HCT116 (cell line): ENCODE data around the gene PKHD1. TPM values are rescaled to one million over a fixed set of nuclear protein-coding genes. Genes with fewer than 3 reads are reported as not detected.

Experiments
- ATAC-seq: fragments of 200-7000 bp; cut with Tn5 transposase; 2 replicates; pipeline ENCODE4 v1.9.1; 2020; ENCODE audit warnings: mild to moderate bottlenecking, moderate library complexity
- BruUV-seq: library from RNA; stranded (reverse); fragments of 400-500 nt; replicated peaks from 2 replicates; lab custom pipeline; 2021; lab: Mats Ljungman, UMichigan
- CTCF ChIA-PET: fragments of 300-600 bp; sonication (Branson Sonifier 250); formaldehyde crosslinking; loops from one replicate; lab custom pipeline; 2021; ENCODE audit warnings: antibody characterized with exemption; lab: Charles Lee
- POLR2A ChIA-PET: fragments of 300-600, 350-600 bp; sonication (Branson Sonifier 250); formaldehyde crosslinking; loops from one replicate; lab custom pipeline; 2021; ENCODE audit warnings: antibody characterized with exemption; lab: Charles Lee
- RAD21 ChIA-PET, 2 experiments: fragments of 300-600 bp; sonication (Branson Sonifier 250); formaldehyde crosslinking; loops; one replicate each; lab custom pipeline; 2023; ENCODE audit warnings: low total read pairs in 2 of 2; ENCODE audit not compliant: uncharacterized antibody in 2 of 2, unreplicated experiment in 2 of 2, low non-redundant PET in 1 of 2; lab: Charles Lee
- DNase-seq: peaks from one replicate; pipeline ENCODE4 v3.0.0-alpha.2; 2010; ENCODE audit warnings: low read depth, low spot score
- H2AFZ ChIP-seq: fragments of 200-600 bp; shearing (Covaris generic), sonication (generic); 2 replicates; pipeline ENCODE4 v1.6.1; 2017; ENCODE audit warnings: low read depth, mixed run types, mixed read lengths, antibody characterized with exemption, low read length; ENCODE audit not compliant: poor library complexity, severe bottlenecking
- H3K27ac ChIP-seq: 2 replicates; pipeline ENCODE4 v1.5.1; 2012; ENCODE audit warnings: low read depth, low read length
- H3K27me3 ChIP-seq: fragments of 200-600 bp; sonication (generic); 2 replicates; pipeline ENCODE4 v1.6.1; 2016; ENCODE audit warnings: mixed run types, low read length, mixed read lengths; ENCODE audit not compliant: insufficient read depth
- H3K36me3 ChIP-seq, 2 experiments: fragments of 200-500 bp in 1 of 2; fragments of 200-600 bp in 1 of 2; sonication (Bioruptor generic) in 1 of 2; sonication (generic) in 1 of 2; 2 replicates each; pipeline versions ENCODE4 v1.5.1 to v1.6.1; 2014 to 2016; ENCODE audit warnings: low read length in 2 of 2, inconsistent platforms in 1 of 2, mixed read lengths in 1 of 2, mixed run types in 1 of 2; ENCODE audit not compliant: insufficient read depth in 2 of 2, control insufficient read depth in 1 of 2
- H3K4me1 ChIP-seq, 2 experiments: fragments of 200-600 bp in 1 of 2; sonication (generic) in 1 of 2; 2 replicates each; pipeline versions ENCODE4 v1.5.1 to v1.6.1; 2012 to 2017; ENCODE audit warnings: low read length in 2 of 2, inconsistent platforms in 1 of 2, mild to moderate bottlenecking in 1 of 2, mixed read lengths in 1 of 2, mixed run types in 1 of 2, moderate library complexity in 1 of 2; ENCODE audit not compliant: insufficient read depth in 2 of 2, control insufficient read depth in 1 of 2
- H3K4me2 ChIP-seq: fragments of 200-600 bp; sonication (generic); 2 replicates; pipeline ENCODE4 v1.6.1; 2017; ENCODE audit warnings: mixed run types, low read length, mixed read lengths
- H3K4me3 ChIP-seq, 2 experiments: fragments of 200-600 bp in 1 of 2; sonication (generic) in 1 of 2; replicated peaks in 1 of 2; 2 replicates each; pipeline ENCODE4 v1.5.1; 2011 to 2016; ENCODE audit warnings: low read length in 2 of 2, control low read depth in 1 of 2, low read depth in 1 of 2, mild to moderate bottlenecking in 1 of 2, mixed read lengths in 1 of 2, mixed run types in 1 of 2
- H3K79me2 ChIP-seq: fragments of 200-600 bp; sonication (generic); 2 replicates; pipeline ENCODE4 v1.6.1; 2017; ENCODE audit warnings: mild to moderate bottlenecking, mixed run types, low read length, moderate library complexity, mixed read lengths; ENCODE audit not compliant: insufficient read depth
- H3K9ac ChIP-seq: fragments of 200-600 bp; sonication (generic); 2 replicates; pipeline ENCODE4 v1.6.1; 2016; ENCODE audit warnings: low read length, mixed read lengths
- H3K9me2 ChIP-seq: fragments of 200-600 bp; sonication (generic), shearing (Covaris generic); 2 replicates; pipeline ENCODE4 v1.6.1; 2017; ENCODE audit warnings: mixed run types, mild to moderate bottlenecking, moderate library complexity; ENCODE audit not compliant: insufficient read depth
- H3K9me3 ChIP-seq, 2 experiments: fragments of 200-500 bp in 1 of 2; fragments of 200-600 bp in 1 of 2; sonication (Bioruptor generic) in 1 of 2; sonication (generic) in 1 of 2; 2 replicates each; pipeline ENCODE4 v1.6.1; 2014 to 2017; ENCODE audit warnings: low read length in 2 of 2, mixed read lengths in 2 of 2, inconsistent platforms in 1 of 2, low read depth in 1 of 2, mild to moderate bottlenecking in 1 of 2, mixed run types in 1 of 2, moderate library complexity in 1 of 2; ENCODE audit not compliant: control insufficient read depth in 1 of 2, insufficient read depth in 1 of 2
- H4K20me1 ChIP-seq: fragments of 200-600 bp; sonication (generic), shearing (Covaris generic); 2 replicates; pipeline ENCODE4 v1.6.1; 2017; ENCODE audit warnings: mixed run types, mild to moderate bottlenecking, moderate library complexity; ENCODE audit not compliant: insufficient read depth
- ATF3 ChIP-seq: IDR thresholded peaks from 2 replicates; pipeline ENCODE4 v1.6.1; 2012
- CBX3 ChIP-seq: IDR thresholded peaks from 2 replicates; pipeline ENCODE4 v1.6.1; 2012; ENCODE audit warnings: low read depth
- CEBPB ChIP-seq: IDR thresholded peaks from 2 replicates; pipeline ENCODE4 v1.6.1; 2012; ENCODE audit warnings: low read depth
- EGR1 ChIP-seq: IDR thresholded peaks from 2 replicates; pipeline ENCODE4 v1.6.1; 2012; ENCODE audit warnings: low read depth
- ELF1 ChIP-seq: IDR thresholded peaks from 2 replicates; pipeline ENCODE4 v1.6.1; 2012; ENCODE audit warnings: low read depth, borderline replicate concordance
- EZH2 ChIP-seq: fragments of 200-600 bp; sonication (generic); IDR thresholded peaks from 2 replicates; pipeline ENCODE4 v1.6.1; 2017; ENCODE audit warnings: antibody characterized with exemption, mixed run types
- JUND ChIP-seq: IDR thresholded peaks from 2 replicates; pipeline ENCODE4 v1.6.1; 2012
- MAX ChIP-seq: IDR thresholded peaks from 2 replicates; pipeline ENCODE4 v1.6.1; 2012
- POLR2AphosphoS5 ChIP-seq: IDR thresholded peaks from 2 replicates; pipeline ENCODE4 v1.6.1; 2011; ENCODE audit warnings: mild to moderate bottlenecking, low read depth, low read length, moderate library complexity
- SIN3A ChIP-seq: IDR thresholded peaks from 2 replicates; pipeline ENCODE4 v1.6.1; 2012; ENCODE audit warnings: low read depth
- SP1 ChIP-seq: IDR thresholded peaks from 2 replicates; pipeline ENCODE4 v1.6.1; 2012; ENCODE audit warnings: low read depth
- SRF ChIP-seq: IDR thresholded peaks from 2 replicates; pipeline ENCODE4 v1.6.1; 2012; ENCODE audit warnings: low read depth
- intact Hi-C: fragments of 100-400 bp; cut with micrococcal nuclease; formaldehyde crosslinking; loops from 2 replicates; pipeline ENCODE4 v1.10.0; 2022
- total RNA-seq: library from RNA; stranded (reverse); gene quantifications from one replicate; pipeline ENCODE4 v1.2.1, GENCODE V29; 2021; ENCODE audit not compliant: unreplicated experiment
- TF ChIP-seq, protein P1 (sequence below): IDR thresholded peaks from 2 replicates; pipeline ENCODE4 v1.6.1; 2011; ENCODE audit warnings: mild to moderate bottlenecking, low read length, moderate library complexity; ENCODE audit not compliant: insufficient replicate concordance; ENCODE audit errors: extremely low read depth
- TF ChIP-seq, protein P2 (sequence below): IDR thresholded peaks from 2 replicates; pipeline ENCODE4 v1.6.1; 2012; ENCODE audit warnings: low read depth

PKHD1 gene
- total RNA-seq, 1 experiment from 2014 or later, result not detected

DNA sequence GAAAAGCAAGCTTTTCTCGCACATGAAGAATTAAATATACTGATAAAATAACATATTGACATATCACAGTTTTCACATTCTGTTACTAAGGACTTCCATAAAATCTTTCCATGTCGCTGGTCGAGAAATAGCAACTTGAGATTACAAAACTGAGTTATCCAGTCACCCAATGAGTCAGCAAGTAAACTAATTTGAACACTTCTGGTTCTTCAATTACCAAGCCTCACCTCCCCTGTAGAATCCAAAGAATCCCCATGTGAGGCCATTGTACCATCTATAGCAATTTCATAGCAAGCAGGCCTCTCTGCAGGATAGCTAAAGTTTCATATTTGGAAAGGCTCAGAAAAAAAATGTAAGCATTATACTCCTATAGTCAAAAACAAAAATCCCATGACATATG is 87.3 kb downstream of the PKHD1 start:
- no peak overlapping the region for H3K27ac ChIP-seq
- TF ChIP-seq CBX3, result no peak
- TF ChIP-seq SIN3A, result no peak
- TF ChIP-seq ATF3, result no peak
- TF ChIP-seq, protein P1, sequence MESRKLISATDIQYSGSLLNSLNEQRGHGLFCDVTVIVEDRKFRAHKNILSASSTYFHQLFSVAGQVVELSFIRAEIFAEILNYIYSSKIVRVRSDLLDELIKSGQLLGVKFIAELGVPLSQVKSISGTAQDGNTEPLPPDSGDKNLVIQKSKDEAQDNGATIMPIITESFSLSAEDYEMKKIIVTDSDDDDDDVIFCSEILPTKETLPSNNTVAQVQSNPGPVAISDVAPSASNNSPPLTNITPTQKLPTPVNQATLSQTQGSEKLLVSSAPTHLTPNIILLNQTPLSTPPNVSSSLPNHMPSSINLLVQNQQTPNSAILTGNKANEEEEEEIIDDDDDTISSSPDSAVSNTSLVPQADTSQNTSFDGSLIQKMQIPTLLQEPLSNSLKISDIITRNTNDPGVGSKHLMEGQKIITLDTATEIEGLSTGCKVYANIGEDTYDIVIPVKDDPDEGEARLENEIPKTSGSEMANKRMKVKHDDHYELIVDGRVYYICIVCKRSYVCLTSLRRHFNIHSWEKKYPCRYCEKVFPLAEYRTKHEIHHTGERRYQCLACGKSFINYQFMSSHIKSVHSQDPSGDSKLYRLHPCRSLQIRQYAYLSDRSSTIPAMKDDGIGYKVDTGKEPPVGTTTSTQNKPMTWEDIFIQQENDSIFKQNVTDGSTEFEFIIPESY, result no peak
- TF ChIP-seq JUND, result no peak
- no peak for TF ChIP-seq ELF1
- TF ChIP-seq SP1, result no peak
- TF ChIP-seq MAX, result no peak
- no peak for TF ChIP-seq POLR2AphosphoS5
- TF ChIP-seq EZH2, result no peak
- TF ChIP-seq EGR1, result no peak
- TF ChIP-seq, protein P2, sequence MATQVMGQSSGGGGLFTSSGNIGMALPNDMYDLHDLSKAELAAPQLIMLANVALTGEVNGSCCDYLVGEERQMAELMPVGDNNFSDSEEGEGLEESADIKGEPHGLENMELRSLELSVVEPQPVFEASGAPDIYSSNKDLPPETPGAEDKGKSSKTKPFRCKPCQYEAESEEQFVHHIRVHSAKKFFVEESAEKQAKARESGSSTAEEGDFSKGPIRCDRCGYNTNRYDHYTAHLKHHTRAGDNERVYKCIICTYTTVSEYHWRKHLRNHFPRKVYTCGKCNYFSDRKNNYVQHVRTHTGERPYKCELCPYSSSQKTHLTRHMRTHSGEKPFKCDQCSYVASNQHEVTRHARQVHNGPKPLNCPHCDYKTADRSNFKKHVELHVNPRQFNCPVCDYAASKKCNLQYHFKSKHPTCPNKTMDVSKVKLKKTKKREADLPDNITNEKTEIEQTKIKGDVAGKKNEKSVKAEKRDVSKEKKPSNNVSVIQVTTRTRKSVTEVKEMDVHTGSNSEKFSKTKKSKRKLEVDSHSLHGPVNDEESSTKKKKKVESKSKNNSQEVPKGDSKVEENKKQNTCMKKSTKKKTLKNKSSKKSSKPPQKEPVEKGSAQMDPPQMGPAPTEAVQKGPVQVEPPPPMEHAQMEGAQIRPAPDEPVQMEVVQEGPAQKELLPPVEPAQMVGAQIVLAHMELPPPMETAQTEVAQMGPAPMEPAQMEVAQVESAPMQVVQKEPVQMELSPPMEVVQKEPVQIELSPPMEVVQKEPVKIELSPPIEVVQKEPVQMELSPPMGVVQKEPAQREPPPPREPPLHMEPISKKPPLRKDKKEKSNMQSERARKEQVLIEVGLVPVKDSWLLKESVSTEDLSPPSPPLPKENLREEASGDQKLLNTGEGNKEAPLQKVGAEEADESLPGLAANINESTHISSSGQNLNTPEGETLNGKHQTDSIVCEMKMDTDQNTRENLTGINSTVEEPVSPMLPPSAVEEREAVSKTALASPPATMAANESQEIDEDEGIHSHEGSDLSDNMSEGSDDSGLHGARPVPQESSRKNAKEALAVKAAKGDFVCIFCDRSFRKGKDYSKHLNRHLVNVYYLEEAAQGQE, result no peak
- TF ChIP-seq CEBPB, result no peak
- no peak for TF ChIP-seq SRF

More for the DNA sequence above, 87.3 kb downstream of the PKHD1 start:
- Histone ChIP-seq H3K27me3 (peaks cover 4% of the 10 kb centered on the region; the same call in 1 of the 2 replicates), H3K4me2 (no peak overlapping the region), H3K4me3 (no peak overlapping the region), H3K9me2 (no peaks in the 10 kb centered on the region), H3K36me3 (no peaks in the 10 kb centered on the region), H3K9me3 (no peaks in the 10 kb centered on the region), H2AFZ (no peak overlapping the region), H3K79me2 (no peaks in the 10 kb centered on the region), H4K20me1 (no peaks in the 10 kb centered on the region), H3K4me1 (no peaks in the 10 kb centered on the region), H3K9ac (no peak overlapping the region)
- intact Hi-C loops, result no loop called here
- ChIA-PET RAD21 (no interaction called here), CTCF (no interaction called here), POLR2A (no interaction called here)
- no TSS peak for BruUV-seq
- DNase-seq (no peak), ATAC-seq (no peak)
